D721Med (cell line): Measurements from ENCODE around the gene EMC10.

Source experiments
- DNase-seq: peaks from one replicate; pipeline ENCODE4 v3.0.0; 2011; ENCODE audit warnings: low spot score; ENCODE audit not compliant: insufficient read length
- FAIRE-seq: peaks from 2 replicates; lab custom pipeline; 2011; peaks lifted over from hg19 to GRCh38; lab: Jason Lieb, UNC
- TF ChIP-seq, protein P1 (sequence below): IDR thresholded peaks from 2 replicates; pipeline ENCODE4 v1.5.1; 2012; ENCODE audit warnings: mild to moderate bottlenecking, control low read depth; ENCODE audit not compliant: insufficient read depth; ENCODE audit errors: missing control alignments

EMC10 gene

DNA sequence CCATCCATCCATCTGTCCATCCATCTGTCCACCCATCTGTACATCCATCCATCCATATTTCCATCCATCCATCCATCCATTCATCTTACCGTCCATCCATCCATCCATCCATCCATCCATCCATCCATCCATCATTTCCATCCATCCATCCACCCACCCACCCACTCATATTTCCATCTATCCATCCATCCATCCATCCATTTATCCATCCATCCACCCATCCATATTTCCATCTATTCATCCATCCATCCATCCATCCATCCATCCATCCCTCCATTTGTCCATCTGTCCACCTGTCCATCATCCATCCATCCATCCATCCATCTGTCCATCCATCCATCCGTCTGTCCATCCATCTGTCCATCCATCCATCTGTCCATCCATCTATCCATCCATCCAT is 20.3 kb upstream of the EMC10 start:
- DNase-seq, result no peak
- FAIRE-seq, result no peak
- TF ChIP-seq, protein P1, sequence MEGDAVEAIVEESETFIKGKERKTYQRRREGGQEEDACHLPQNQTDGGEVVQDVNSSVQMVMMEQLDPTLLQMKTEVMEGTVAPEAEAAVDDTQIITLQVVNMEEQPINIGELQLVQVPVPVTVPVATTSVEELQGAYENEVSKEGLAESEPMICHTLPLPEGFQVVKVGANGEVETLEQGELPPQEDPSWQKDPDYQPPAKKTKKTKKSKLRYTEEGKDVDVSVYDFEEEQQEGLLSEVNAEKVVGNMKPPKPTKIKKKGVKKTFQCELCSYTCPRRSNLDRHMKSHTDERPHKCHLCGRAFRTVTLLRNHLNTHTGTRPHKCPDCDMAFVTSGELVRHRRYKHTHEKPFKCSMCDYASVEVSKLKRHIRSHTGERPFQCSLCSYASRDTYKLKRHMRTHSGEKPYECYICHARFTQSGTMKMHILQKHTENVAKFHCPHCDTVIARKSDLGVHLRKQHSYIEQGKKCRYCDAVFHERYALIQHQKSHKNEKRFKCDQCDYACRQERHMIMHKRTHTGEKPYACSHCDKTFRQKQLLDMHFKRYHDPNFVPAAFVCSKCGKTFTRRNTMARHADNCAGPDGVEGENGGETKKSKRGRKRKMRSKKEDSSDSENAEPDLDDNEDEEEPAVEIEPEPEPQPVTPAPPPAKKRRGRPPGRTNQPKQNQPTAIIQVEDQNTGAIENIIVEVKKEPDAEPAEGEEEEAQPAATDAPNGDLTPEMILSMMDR, result no peak

DNA sequence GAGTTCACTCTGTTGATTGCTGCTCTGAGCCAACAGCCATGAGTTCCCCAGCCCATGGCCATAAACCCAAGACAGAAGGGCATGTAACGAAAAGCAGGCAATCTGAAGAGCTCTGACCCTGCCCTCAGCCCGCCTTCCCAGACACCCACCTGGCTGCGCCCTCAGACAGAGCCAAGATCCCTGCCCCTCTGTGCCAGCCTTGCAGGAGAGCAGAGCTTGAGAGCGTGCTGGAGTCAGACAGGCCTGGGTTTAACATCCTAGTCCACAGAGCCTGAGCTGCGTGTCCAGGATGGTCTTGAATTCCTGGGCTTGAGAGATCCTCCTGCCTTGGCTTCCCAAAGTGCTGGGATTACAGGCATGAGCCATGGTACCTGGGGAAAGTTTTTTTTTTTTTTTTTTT is 19.0 kb upstream of the EMC10 start:
- no peak for DNase-seq
- TF ChIP-seq, protein P1, result no peak
- FAIRE-seq, result no peak

DNA sequence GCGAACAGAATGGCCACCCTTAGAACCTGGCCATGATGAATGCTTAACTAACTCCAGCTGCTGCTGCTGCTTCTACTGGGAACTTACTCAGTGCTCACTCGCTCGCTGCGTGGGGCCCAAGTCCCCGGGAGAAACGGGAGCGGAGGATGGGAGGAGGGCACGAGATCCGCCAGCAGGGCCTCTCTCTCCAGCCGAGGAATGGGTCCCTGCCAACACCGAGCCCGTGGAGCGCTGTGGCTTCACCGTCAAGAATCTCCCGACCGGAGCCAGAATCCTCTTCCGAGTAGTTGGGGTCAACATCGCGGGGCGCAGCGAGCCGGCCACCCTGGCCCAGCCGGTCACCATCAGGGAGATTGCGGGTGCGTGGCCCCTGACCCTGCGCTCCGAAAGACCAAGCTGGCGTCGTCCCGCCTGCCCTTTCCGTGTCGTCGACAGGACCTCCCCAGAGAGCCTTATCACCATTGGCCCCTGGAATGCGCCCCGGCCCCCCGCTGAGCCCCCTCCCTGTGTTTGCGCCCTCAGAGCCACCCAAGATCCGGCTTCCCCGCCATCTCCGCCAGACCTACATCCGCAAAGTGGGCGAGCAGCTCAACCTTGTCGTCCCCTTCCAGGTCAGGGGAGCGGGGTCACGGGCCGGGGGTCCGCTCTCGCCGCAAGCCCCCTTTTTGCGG is 17.8 kb upstream of the EMC10 start:
- DNase-seq (no peak), FAIRE-seq (no peak)

DNA sequence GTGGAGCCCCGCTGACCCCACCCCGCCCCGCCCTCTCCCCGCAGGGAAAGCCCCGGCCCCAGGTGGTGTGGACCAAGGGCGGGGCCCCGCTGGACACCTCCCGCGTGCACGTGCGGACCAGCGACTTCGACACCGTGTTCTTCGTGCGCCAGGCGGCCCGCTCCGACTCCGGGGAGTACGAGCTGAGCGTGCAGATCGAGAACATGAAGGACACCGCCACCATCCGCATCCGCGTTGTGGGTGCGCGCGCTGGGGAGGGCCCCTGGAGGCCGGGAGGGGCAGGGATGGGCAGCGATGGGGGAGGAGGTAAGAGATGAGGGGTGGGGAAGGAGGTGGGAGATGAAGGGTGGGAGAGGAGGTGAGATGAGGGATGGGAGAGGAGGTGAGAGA is 17.2 kb upstream of the EMC10 start:
- DNase-seq (no peak), FAIRE-seq (no peak)
- TF ChIP-seq, protein P1, result no peak

More for the DNA sequence above, 17.8 kb upstream of the EMC10 start:
- TF ChIP-seq, protein P1, result no peak

DNA sequence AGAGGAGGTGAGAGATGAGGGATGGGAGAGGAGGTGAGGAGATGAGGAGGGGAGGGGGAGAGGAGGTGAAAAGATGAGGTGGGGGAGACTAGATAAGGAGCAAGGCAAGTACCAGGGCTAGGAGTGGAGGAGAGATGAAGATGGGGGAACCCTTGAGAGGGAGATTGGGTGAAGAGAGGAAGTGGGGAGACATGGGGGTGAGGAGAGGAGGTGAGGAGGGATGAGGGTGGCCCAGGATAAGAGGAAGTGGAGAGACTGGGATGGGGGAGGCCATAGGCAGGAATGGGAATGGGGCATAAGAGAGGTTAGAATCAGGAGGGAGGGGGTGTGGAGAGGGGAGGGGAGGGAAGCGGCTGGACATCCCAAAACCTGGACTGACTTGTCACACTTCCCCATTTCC is 16.7 kb upstream of the EMC10 start:
- DNase-seq (no peak), FAIRE-seq (no peak)
- TF ChIP-seq, protein P1, result no peak

DNA sequence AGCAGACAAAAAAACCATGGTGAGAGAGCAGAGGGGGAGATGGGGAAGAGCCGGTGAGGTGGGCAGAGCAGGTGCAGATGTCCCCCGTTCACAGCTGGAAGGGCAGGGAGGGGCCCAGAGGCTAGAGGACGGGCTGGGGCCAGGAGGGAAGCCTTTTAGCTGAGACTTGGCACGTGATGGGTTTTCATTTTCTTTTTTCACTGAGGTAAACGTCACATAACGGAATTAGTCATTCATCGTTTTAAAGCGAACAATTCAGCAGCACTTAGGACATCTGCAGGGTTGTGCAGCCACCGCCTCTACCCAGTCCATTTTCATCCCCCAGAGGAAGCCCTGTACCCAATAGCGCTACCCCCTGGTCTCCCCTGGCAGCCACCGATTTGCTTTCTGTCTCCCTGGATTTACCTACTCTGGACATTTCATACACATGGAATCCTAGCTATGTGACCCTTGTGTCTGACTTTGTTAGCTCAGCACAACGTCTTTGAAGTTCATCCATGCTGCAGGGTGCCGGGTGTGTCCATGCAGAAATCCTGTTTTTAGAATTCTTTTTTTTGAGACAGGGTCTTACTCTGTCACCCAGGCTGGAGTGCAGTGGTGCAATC is 16.0 kb upstream of the EMC10 start:
- TF ChIP-seq, protein P1, result no peak
- no peak for DNase-seq
- no peak for FAIRE-seq
